ENCODE measurements around the gene RB1. TPM values are rescaled to one million over a fixed set of nuclear protein-coding genes. Genes with fewer than 3 reads are reported as not detected.
A peak's percentile ranks its signal among the peaks of the same experiment; 100 is the strongest.

RB1 gene
- polyA plus RNA-seq, 3 donors = 18.4 to 38.8 (median 29.9) TPM

DNA sequence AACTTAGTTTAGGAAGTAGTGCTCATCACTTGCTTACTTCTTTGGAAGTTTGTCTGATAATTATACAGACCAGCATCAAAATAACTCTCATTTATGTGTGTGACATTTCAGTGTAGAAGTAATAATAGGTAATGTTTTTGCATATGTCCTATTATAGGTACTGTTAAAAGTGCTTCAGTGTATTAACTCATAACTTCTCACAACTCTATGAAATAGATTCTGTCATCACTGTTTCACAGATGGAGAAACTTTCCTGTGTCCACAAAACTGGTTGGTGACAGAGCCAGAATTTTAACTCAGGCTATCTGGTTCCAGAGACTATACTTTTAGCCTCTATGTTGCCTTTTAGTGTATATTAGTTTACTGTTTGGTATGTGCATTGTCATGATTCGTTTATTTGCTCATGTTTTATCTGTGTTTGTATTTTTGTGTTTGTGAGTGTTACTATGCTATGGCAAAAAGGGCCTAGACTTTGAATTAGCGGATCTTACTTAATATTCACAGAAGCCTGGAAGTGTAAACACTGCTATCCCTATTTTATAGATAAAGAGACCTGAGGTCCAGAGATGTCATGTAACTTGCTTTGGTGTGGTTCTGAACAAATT lies 96.6 kb downstream of the RB1 start:
- intact Hi-C loops (cut with micrococcal nuclease) = loop anchor here (5.0 to 10.0 kb wide), 3 partner anchors 105 to 177 kb away; no protein-coding TSS in a partner anchor
- Histone ChIP-seq H2AFZ (ENCODE audit: insufficient read depth, low read depth, low read length, poor library complexity, severe bottlenecking) (no peak overlapping the region), H3K4me3 (replicated peaks in 1 of 3; ENCODE audit: low read depth in 2 of 3, low read length in 3 of 3) (no peak overlapping the region), H3K9ac (ENCODE audit: insufficient read depth, low read length, poor library complexity, severe bottlenecking) (no peak overlapping the region), H3K27me3 (ENCODE audit: control insufficient read depth in 2 of 2, insufficient read depth in 2 of 2, low read length in 2 of 2) (no peaks in the 10 kb centered on the region), H3K9me3 (replicated peaks in 1 of 2; ENCODE audit: control insufficient read depth in 1 of 2, insufficient read depth in 1 of 2, low read length in 2 of 2) (no peaks in the 10 kb centered on the region), H3K79me2 (ENCODE audit: insufficient read depth, low read length) (peaks cover 19% of the 10 kb centered on the region), H4K20me1 (ENCODE audit: insufficient read depth, low read length) (no peaks in the 10 kb centered on the region), H3K36me3 (replicated peaks in 1 of 2; ENCODE audit: control insufficient read depth in 1 of 2, insufficient read depth in 2 of 2, low read length in 2 of 2) (peaks cover 0 to 3% of the 10 kb centered on the region in 2 donors), H3K4me1 (ENCODE audit: control insufficient read depth in 1 of 2, insufficient read depth in 2 of 2, low read length in 2 of 2) (peaks cover 30 to 44% of the 10 kb centered on the region in 2 donors), H3K27ac (ENCODE audit: low read depth in 1 of 2, low read length in 2 of 2) (peak overlapping the region in 1 of 2 donors; percentile 69), H3K4me2 (replicated peaks; ENCODE audit: extremely low read depth, low read length, poor library complexity, severe bottlenecking) (peak overlapping the region; percentile 0)
- H3K27me3 Mint-ChIP-seq (ENCODE audit: low read depth in 3 of 3) = no peaks in the 10 kb centered on the region
- H3K27ac Mint-ChIP-seq = peak overlapping the region in 5 of 7 donors; percentile 11 to 77 (median 55)
- TF ChIP-seq, protein P1, sequence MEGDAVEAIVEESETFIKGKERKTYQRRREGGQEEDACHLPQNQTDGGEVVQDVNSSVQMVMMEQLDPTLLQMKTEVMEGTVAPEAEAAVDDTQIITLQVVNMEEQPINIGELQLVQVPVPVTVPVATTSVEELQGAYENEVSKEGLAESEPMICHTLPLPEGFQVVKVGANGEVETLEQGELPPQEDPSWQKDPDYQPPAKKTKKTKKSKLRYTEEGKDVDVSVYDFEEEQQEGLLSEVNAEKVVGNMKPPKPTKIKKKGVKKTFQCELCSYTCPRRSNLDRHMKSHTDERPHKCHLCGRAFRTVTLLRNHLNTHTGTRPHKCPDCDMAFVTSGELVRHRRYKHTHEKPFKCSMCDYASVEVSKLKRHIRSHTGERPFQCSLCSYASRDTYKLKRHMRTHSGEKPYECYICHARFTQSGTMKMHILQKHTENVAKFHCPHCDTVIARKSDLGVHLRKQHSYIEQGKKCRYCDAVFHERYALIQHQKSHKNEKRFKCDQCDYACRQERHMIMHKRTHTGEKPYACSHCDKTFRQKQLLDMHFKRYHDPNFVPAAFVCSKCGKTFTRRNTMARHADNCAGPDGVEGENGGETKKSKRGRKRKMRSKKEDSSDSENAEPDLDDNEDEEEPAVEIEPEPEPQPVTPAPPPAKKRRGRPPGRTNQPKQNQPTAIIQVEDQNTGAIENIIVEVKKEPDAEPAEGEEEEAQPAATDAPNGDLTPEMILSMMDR (IDR thresholded peaks at IDR 0.05) = no peak
- WGBS (ENCODE audit: insufficient coverage) = no CpG with 5 or more reads among the region's 2 CpGs
- no peak overlapping the region for H3K4me3 Mint-ChIP-seq
- peaks cover 38% of the 10 kb centered on the region for H3K4me1 Mint-ChIP-seq
- peaks cover 0 to 6% (median 2%) of the 10 kb centered on the region in 7 donors for H3K9me3 Mint-ChIP-seq
- no peak for DNase-seq
- peaks cover 25 to 27% of the 10 kb centered on the region in 2 donors for H3K36me3 Mint-ChIP-seq

GRCh38 chr13:48400850-48401291 lies 97.3 kb downstream of the RB1 start:
- Histone ChIP-seq H3K4me3 (replicated peaks in 1 of 3; ENCODE audit: low read depth in 2 of 3, low read length in 3 of 3) (no peak overlapping the region), H3K9me3 (replicated peaks in 1 of 2; ENCODE audit: control insufficient read depth in 1 of 2, insufficient read depth in 1 of 2, low read length in 2 of 2) (no peaks in the 10 kb centered on the region), H3K27ac (ENCODE audit: low read depth in 1 of 2, low read length in 2 of 2) (peak overlapping the region in 1 of 2 donors; percentile 69), H3K27me3 (ENCODE audit: control insufficient read depth in 2 of 2, insufficient read depth in 2 of 2, low read length in 2 of 2) (no peaks in the 10 kb centered on the region), H2AFZ (ENCODE audit: insufficient read depth, low read depth, low read length, poor library complexity, severe bottlenecking) (peak overlapping the region; percentile 27), H3K36me3 (replicated peaks in 1 of 2; ENCODE audit: control insufficient read depth in 1 of 2, insufficient read depth in 2 of 2, low read length in 2 of 2) (no peaks in the 10 kb centered on the region), H3K79me2 (ENCODE audit: insufficient read depth, low read length) (peaks cover 26% of the 10 kb centered on the region), H4K20me1 (ENCODE audit: insufficient read depth, low read length) (no peaks in the 10 kb centered on the region), H3K9ac (ENCODE audit: insufficient read depth, low read length, poor library complexity, severe bottlenecking) (no peak overlapping the region), H3K4me2 (replicated peaks; ENCODE audit: extremely low read depth, low read length, poor library complexity, severe bottlenecking) (peak overlapping the region; percentile 0), H3K4me1 (ENCODE audit: control insufficient read depth in 1 of 2, insufficient read depth in 2 of 2, low read length in 2 of 2) (peaks cover 33 to 50% of the 10 kb centered on the region in 2 donors)
- WGBS (ENCODE audit: insufficient coverage) = no CpG with 5 or more reads among the region's 1 CpG
- H3K36me3 Mint-ChIP-seq = peaks cover 19 to 27% of the 10 kb centered on the region in 2 donors
- intact Hi-C loops (cut with micrococcal nuclease) = loop anchor here (5.0 to 10.0 kb wide), 3 partner anchors 104 to 176 kb away; no protein-coding TSS in a partner anchor
- peaks cover 43% of the 10 kb centered on the region for H3K4me1 Mint-ChIP-seq
- no peaks in the 10 kb centered on the region for H3K27me3 Mint-ChIP-seq (ENCODE audit: low read depth in 3 of 3)
- peak overlapping the region in 1 of 2 donors; percentile 13 for H3K4me3 Mint-ChIP-seq
- TF ChIP-seq, protein P1 (IDR thresholded peaks at IDR 0.05) = peak; percentile 22
- peaks cover 0 to 2% (median under 1%) of the 10 kb centered on the region in 7 donors for H3K9me3 Mint-ChIP-seq
- DNase-seq = peak; percentile 15 to 53 (median 43)
- H3K27ac Mint-ChIP-seq = peak overlapping the region in 6 of 7 donors; percentile 55 to 93 (median 85)
